Activated T-cell treated with anti-CD3 and anti-CD28 coated beads, Interleukin-2, amount 50 U/mL, for 72 hours (primary cell): ENCODE measurements around the gene ZNF474. TPM values are rescaled to one million over a fixed set of nuclear protein-coding genes. Genes with fewer than 3 reads are reported as not detected.

Experiments
- ATAC-seq, 2 donors: fragments of 150-1000 bp; cut with Tn5 transposase; replicated peaks in 1 of 2; 2 replicates each; pipeline ENCODE4 v1.10.0; 2021; ENCODE audit warnings: moderate library complexity in 2 of 2, mild to moderate bottlenecking in 1 of 2
- DNase-seq, 2 donors: peaks; one replicate each; pipeline ENCODE4 v3.0.0; 2021 to 2022; ENCODE audit warnings: mixed read lengths in 1 of 2
- H3K27ac Mint-ChIP-seq: one replicate; pipeline ENCODE4 v1.8.0; 2022; ENCODE audit warnings: mild to moderate bottlenecking, moderate library complexity, mixed read lengths
- H3K27me3 Mint-ChIP-seq: one replicate; pipeline ENCODE4 v1.8.0; 2022; ENCODE audit warnings: low read depth, mixed read lengths
- H3K36me3 Mint-ChIP-seq, 2 donors: one replicate each; pipeline ENCODE4 v1.8.0; 2022; ENCODE audit warnings: mixed read lengths in 2 of 2, mild to moderate bottlenecking in 1 of 2; ENCODE audit not compliant: insufficient read depth in 2 of 2
- H3K4me1 Mint-ChIP-seq: one replicate; pipeline ENCODE4 v1.8.0; 2022; ENCODE audit warnings: low read depth, mixed read lengths
- H3K4me3 Mint-ChIP-seq, 2 donors: one replicate each; pipeline ENCODE4 v1.8.0; 2022; ENCODE audit warnings: mild to moderate bottlenecking in 2 of 2, mixed read lengths in 2 of 2, moderate library complexity in 2 of 2
- H3K9me3 Mint-ChIP-seq, 2 donors: one replicate each; pipeline ENCODE4 v1.8.0; 2022; ENCODE audit warnings: mixed read lengths in 2 of 2
- total RNA-seq, 2 donors: library from RNA; stranded (reverse); gene quantifications; one replicate each; pipeline ENCODE4 v1.2.3, GENCODE V29; 2022

ZNF474 gene
- total RNA-seq, 2 donors from 2014 or later, result 0.12 TPM; not detected in 1

GRCh38 chr5:122124766-122125165, 4.6 kb upstream of the ZNF474 start:
- peak overlapping the region; percentile 24 for H3K27ac Mint-ChIP-seq
- ATAC-seq, result no peak
- H3K9me3 Mint-ChIP-seq, result no peaks in the 10 kb centered on the region
- H3K4me3 Mint-ChIP-seq, result no peak overlapping the region
- H3K36me3 Mint-ChIP-seq, result no peaks in the 10 kb centered on the region
- no peaks in the 10 kb centered on the region for H3K27me3 Mint-ChIP-seq
- peaks cover 5% of the 10 kb centered on the region for H3K4me1 Mint-ChIP-seq
- no peak for DNase-seq

GRCh38 chr5:122126177-122126755, 3.1 kb upstream of the ZNF474 start:
- Mint-ChIP-seq H3K27ac (no peak overlapping the region), H3K4me3 (no peak overlapping the region), H3K36me3 (no peaks in the 10 kb centered on the region), H3K27me3 (no peaks in the 10 kb centered on the region), H3K9me3 (no peaks in the 10 kb centered on the region), H3K4me1 (no peaks in the 10 kb centered on the region)
- ATAC-seq, result no peak
- no peak for DNase-seq

- ATAC-seq, result no peak
- no peaks in the 10 kb centered on the region for H3K36me3 Mint-ChIP-seq
- no peaks in the 10 kb centered on the region for H3K4me1 Mint-ChIP-seq
- no peak overlapping the region for H3K27ac Mint-ChIP-seq
- no peak for DNase-seq
- no peak overlapping the region for H3K4me3 Mint-ChIP-seq
- no peaks in the 10 kb centered on the region for H3K9me3 Mint-ChIP-seq
- no peaks in the 10 kb centered on the region for H3K27me3 Mint-ChIP-seq
These were observed 2.5 kb upstream of the ZNF474 start for GRCh38 chr5:122126756-122127321.

GRCh38 chr5:122130152-122130551, 806 bp downstream of the ZNF474 start:
- Mint-ChIP-seq H3K27me3 (no peaks in the 10 kb centered on the region), H3K27ac (no peak overlapping the region), H3K9me3 (no peaks in the 10 kb centered on the region), H3K4me1 (no peaks in the 10 kb centered on the region), H3K4me3 (no peak overlapping the region), H3K36me3 (no peaks in the 10 kb centered on the region)
- no peak for ATAC-seq
- no peak for DNase-seq

- no peak overlapping the region for H3K4me3 Mint-ChIP-seq
- DNase-seq (no peak), ATAC-seq (peak; percentile 36 to 48)
- no peaks in the 10 kb centered on the region for H3K27me3 Mint-ChIP-seq
- no peaks in the 10 kb centered on the region for H3K9me3 Mint-ChIP-seq
- no peak overlapping the region for H3K27ac Mint-ChIP-seq
- H3K36me3 Mint-ChIP-seq, result no peaks in the 10 kb centered on the region
- peaks cover 15% of the 10 kb centered on the region for H3K4me1 Mint-ChIP-seq
These were observed 8.4 kb downstream of the ZNF474 start for GRCh38 chr5:122137702-122138101.

- no peak overlapping the region for H3K27ac Mint-ChIP-seq
- ATAC-seq (no peak), DNase-seq (no peak)
These were observed 9.0 kb downstream of the ZNF474 start for GRCh38 chr5:122138356-122138755.

GRCh38 chr5:122140900-122141299, 11.6 kb downstream of the ZNF474 start:
- H3K9me3 Mint-ChIP-seq, result no peaks in the 10 kb centered on the region
- no peaks in the 10 kb centered on the region for H3K27me3 Mint-ChIP-seq
- no peak for DNase-seq
- H3K27ac Mint-ChIP-seq, result no peak overlapping the region
- ATAC-seq, result no peak
- H3K4me3 Mint-ChIP-seq, result no peak overlapping the region
- H3K36me3 Mint-ChIP-seq, result no peaks in the 10 kb centered on the region
- H3K4me1 Mint-ChIP-seq, result peaks cover 15% of the 10 kb centered on the region

More at GRCh38 chr5:122138356-122138755, 9.0 kb downstream of the ZNF474 start:
- H3K4me1 Mint-ChIP-seq, result peaks cover 15% of the 10 kb centered on the region
- H3K27me3 Mint-ChIP-seq, result no peaks in the 10 kb centered on the region
- no peaks in the 10 kb centered on the region for H3K36me3 Mint-ChIP-seq
- no peaks in the 10 kb centered on the region for H3K9me3 Mint-ChIP-seq
- no peak overlapping the region for H3K4me3 Mint-ChIP-seq

- no peak for ATAC-seq
- Mint-ChIP-seq H3K4me3 (no peak overlapping the region), H3K27me3 (no peaks in the 10 kb centered on the region), H3K4me1 (peaks cover 15% of the 10 kb centered on the region), H3K36me3 (no peaks in the 10 kb centered on the region), H3K9me3 (no peaks in the 10 kb centered on the region), H3K27ac (no peak overlapping the region)
- no peak for DNase-seq
These were observed 12.4 kb downstream of the ZNF474 start for GRCh38 chr5:122141751-122142150.

GRCh38 chr5:122142480-122143164, 13.3 kb downstream of the ZNF474 start:
- Mint-ChIP-seq H3K27me3 (peaks cover 3% of the 10 kb centered on the region), H3K9me3 (no peaks in the 10 kb centered on the region), H3K27ac (no peak overlapping the region), H3K4me3 (no peak overlapping the region), H3K36me3 (no peaks in the 10 kb centered on the region), H3K4me1 (peaks cover 7% of the 10 kb centered on the region)
- ATAC-seq (peak; percentile 68 to 71), DNase-seq (no peak)

GRCh38 chr5:122144236-122144635, 14.9 kb downstream of the ZNF474 start:
- no peak for ATAC-seq
- no peak for DNase-seq
- Mint-ChIP-seq H3K9me3 (no peaks in the 10 kb centered on the region), H3K36me3 (no peaks in the 10 kb centered on the region), H3K27ac (no peak overlapping the region), H3K4me1 (peaks cover 5% of the 10 kb centered on the region), H3K4me3 (no peak overlapping the region), H3K27me3 (peaks cover 11% of the 10 kb centered on the region)

- no peak overlapping the region for H3K4me3 Mint-ChIP-seq
- H3K36me3 Mint-ChIP-seq, result no peaks in the 10 kb centered on the region
- peaks cover 11% of the 10 kb centered on the region for H3K27me3 Mint-ChIP-seq
- peaks cover 12% of the 10 kb centered on the region for H3K4me1 Mint-ChIP-seq
- no peaks in the 10 kb centered on the region for H3K9me3 Mint-ChIP-seq
- no peak for DNase-seq
- H3K27ac Mint-ChIP-seq, result no peak overlapping the region
- ATAC-seq, result no peak
These were observed 16.6 kb downstream of the ZNF474 start for GRCh38 chr5:122145906-122146305.

GRCh38 chr5:122149321-122150090, 20.2 kb downstream of the ZNF474 start:
- Mint-ChIP-seq H3K36me3 (no peaks in the 10 kb centered on the region), H3K4me1 (peaks cover 17% of the 10 kb centered on the region), H3K27me3 (peaks cover 11% of the 10 kb centered on the region), H3K9me3 (no peaks in the 10 kb centered on the region), H3K27ac (no peak overlapping the region), H3K4me3 (no peak overlapping the region)
- DNase-seq (no peak), ATAC-seq (peak in 1 of 2 donors; percentile 15)

- ATAC-seq, result no peak
- Mint-ChIP-seq H3K27ac (no peak overlapping the region), H3K36me3 (no peaks in the 10 kb centered on the region), H3K27me3 (peaks cover 11% of the 10 kb centered on the region), H3K9me3 (no peaks in the 10 kb centered on the region), H3K4me1 (peaks cover 17% of the 10 kb centered on the region), H3K4me3 (no peak overlapping the region)
- no peak for DNase-seq
These were observed 20.9 kb downstream of the ZNF474 start for GRCh38 chr5:122150215-122150614.
